Measurements from ENCODE around the gene AUTS2.
A peak's percentile ranks its signal among the peaks of the same experiment; 100 is the strongest.

- no peak for TF ChIP-seq RBAK (tag by site-specific recombination; IDR thresholded peaks at IDR 0.05)
- TF ChIP-seq, protein P1, sequence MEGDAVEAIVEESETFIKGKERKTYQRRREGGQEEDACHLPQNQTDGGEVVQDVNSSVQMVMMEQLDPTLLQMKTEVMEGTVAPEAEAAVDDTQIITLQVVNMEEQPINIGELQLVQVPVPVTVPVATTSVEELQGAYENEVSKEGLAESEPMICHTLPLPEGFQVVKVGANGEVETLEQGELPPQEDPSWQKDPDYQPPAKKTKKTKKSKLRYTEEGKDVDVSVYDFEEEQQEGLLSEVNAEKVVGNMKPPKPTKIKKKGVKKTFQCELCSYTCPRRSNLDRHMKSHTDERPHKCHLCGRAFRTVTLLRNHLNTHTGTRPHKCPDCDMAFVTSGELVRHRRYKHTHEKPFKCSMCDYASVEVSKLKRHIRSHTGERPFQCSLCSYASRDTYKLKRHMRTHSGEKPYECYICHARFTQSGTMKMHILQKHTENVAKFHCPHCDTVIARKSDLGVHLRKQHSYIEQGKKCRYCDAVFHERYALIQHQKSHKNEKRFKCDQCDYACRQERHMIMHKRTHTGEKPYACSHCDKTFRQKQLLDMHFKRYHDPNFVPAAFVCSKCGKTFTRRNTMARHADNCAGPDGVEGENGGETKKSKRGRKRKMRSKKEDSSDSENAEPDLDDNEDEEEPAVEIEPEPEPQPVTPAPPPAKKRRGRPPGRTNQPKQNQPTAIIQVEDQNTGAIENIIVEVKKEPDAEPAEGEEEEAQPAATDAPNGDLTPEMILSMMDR (tag by site-specific recombination; IDR thresholded peaks at IDR 0.05), result no peak
- TF ChIP-seq, protein P2, sequence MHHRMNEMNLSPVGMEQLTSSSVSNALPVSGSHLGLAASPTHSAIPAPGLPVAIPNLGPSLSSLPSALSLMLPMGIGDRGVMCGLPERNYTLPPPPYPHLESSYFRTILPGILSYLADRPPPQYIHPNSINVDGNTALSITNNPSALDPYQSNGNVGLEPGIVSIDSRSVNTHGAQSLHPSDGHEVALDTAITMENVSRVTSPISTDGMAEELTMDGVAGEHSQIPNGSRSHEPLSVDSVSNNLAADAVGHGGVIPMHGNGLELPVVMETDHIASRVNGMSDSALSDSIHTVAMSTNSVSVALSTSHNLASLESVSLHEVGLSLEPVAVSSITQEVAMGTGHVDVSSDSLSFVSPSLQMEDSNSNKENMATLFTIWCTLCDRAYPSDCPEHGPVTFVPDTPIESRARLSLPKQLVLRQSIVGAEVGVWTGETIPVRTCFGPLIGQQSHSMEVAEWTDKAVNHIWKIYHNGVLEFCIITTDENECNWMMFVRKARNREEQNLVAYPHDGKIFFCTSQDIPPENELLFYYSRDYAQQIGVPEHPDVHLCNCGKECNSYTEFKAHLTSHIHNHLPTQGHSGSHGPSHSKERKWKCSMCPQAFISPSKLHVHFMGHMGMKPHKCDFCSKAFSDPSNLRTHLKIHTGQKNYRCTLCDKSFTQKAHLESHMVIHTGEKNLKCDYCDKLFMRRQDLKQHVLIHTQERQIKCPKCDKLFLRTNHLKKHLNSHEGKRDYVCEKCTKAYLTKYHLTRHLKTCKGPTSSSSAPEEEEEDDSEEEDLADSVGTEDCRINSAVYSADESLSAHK (tag by site-specific recombination; IDR thresholded peaks at IDR 0.05), result no peak
- 0 out of 2 replicates have a peak, but pooled peaks have one; percentile 15 for TF ChIP-seq ZSCAN4 (tag by site-specific recombination; IDR thresholded peaks at IDR 0.05)
- no peak for TF ChIP-seq ZNF624 (tag by site-specific recombination; IDR thresholded peaks at IDR 0.05)
- peak; percentile 75; the same call in 1 of the 2 replicates for TF ChIP-seq TCF7L2 (IDR thresholded peaks at IDR 0.05; ENCODE audit: borderline replicate concordance, low read depth, low read length)
- TF ChIP-seq ZNF335 (tag by site-specific recombination; conservative IDR thresholded peaks at IDR 0.05), result peak; percentile 57
- TF ChIP-seq MYNN (tag by site-specific recombination; IDR thresholded peaks at IDR 0.05; ENCODE audit: borderline replicate concordance), result no peak
- no peak for TF ChIP-seq ZNF501 (tag by site-specific recombination; IDR thresholded peaks at IDR 0.05)
- no peak for TF ChIP-seq ZNF580 (tag by site-specific recombination; IDR thresholded peaks at IDR 0.05)
- peak; percentile 56; the same call in 1 of the 2 replicates for TF ChIP-seq YY1 (tag by site-specific recombination; IDR thresholded peaks at IDR 0.05)
- no peak for TF ChIP-seq ZNF830 (tag by site-specific recombination; IDR thresholded peaks at IDR 0.05; ENCODE audit: low read depth)
- no peak for TF ChIP-seq PBX3 (CRISPR knock-in tag; IDR thresholded peaks at IDR 0.05)
- no peak for TF ChIP-seq ZSCAN30 (tag by site-specific recombination; IDR thresholded peaks at IDR 0.05)
These were observed 1.1 kb downstream of the AUTS2 start for GRCh38 chr7:69599286-69599954.
